Left kidney (tissue), 2 donors: ENCODE data around the gene ISM1. TPM values are rescaled to one million over a fixed set of nuclear protein-coding genes. Genes with fewer than 3 reads are reported as not detected.

Source experiments
- DNase-seq: peaks from one replicate; pipeline ENCODE4 v3.0.0-alpha.2; 2013
- polyA plus RNA-seq: library from polyadenylated mRNA; unstranded; fragments of 120-200 nt; gene quantifications from one replicate; pipeline ENCODE4 v1.2.1, GENCODE V29; 2013; ENCODE audit not compliant: insufficient read length

The ISM1 gene
- polyA plus RNA-seq, 1 donor = 4.3 TPM

DNA sequence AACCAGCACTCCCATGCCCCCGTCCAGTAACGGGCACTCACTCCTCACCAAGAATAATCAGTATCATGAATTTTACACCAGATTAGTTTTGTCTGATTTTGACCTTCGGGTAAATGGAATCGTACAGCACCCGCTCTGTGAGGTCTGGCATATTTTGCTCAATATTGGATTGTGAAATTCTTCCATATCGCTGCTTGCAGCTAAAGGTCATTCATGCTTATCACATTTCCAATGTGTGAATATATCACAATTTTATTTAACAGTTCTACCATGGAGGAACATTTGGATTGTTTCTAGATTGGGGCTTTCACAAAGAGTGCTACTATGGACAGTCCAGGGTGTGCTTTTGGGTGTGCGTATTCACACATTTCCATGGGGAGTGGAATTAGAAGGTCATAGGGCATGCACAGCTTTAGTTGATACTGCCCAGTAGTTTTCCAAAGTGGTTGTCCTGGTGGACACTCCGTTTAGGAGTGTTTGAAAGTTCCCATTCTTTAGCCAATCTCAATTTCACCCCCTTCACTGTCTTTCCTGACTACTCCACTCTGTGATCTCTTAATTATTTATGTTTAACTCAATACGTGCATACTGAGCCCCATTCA is 86.6 kb downstream of the ISM1 start:
- no peak for DNase-seq

GRCh38 chr20:13312300-13312699 is 91.2 kb downstream of the ISM1 start:
- no peak for DNase-seq

GRCh38 chr20:13313201-13313600 is 92.1 kb downstream of the ISM1 start:
- DNase-seq = no peak

GRCh38 chr20:13317439-13317838 is 96.4 kb downstream of the ISM1 start:
- DNase-seq = no peak

- no peak for DNase-seq
Measured at GRCh38 chr20:13318871-13319521, 97.9 kb downstream of the ISM1 start.

- no peak for DNase-seq
Measured at GRCh38 chr20:13320702-13321101, 99.6 kb downstream of the ISM1 start.

- no peak for DNase-seq
Measured at GRCh38 chr20:13321416-13321815, 100.3 kb downstream of the ISM1 start.

DNA sequence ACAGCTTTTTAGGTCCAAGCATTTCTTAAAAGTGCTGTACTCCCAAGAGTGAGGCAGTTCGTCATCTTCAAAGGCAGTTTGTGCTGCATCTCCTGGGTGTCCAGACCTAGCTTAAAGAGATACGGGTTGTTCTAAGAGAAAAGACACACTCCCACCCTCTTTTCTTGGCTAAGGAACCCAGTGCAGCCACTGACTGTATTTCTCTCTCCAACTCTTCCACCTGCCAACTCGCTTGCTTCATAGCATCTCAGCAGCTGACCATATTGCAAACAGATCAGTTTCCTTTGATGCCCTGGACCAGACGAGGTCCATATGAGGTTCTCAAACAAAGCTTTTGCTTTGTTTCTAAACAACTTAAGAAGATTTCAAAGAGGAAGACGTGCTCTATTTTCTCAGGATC is 101.1 kb downstream of the ISM1 start:
- no peak for DNase-seq

- DNase-seq = no peak
Measured at GRCh38 chr20:13322621-13323020, 101.5 kb downstream of the ISM1 start.

DNA sequence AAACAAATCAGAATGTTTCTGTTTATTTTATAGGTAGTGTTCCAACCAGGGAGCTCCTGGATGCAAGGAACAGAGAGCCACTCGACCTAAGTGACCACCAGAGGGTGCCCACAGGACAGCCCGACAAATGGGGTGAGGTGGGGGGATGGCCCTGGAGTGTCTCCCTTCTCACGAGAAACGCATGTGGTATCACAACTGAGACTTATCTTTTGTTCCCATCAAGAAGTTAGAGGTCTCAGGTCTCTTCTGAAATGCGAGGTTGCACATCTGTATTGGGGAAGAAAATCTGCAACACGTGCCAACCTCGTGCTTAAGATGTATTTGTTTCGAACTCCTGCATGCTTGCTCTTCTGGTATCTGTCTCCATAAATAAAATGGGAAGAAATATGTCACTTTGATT is 104.0 kb downstream of the ISM1 start:
- DNase-seq = no peak

- no peak for DNase-seq
Measured at GRCh38 chr20:13325796-13326340, 104.8 kb downstream of the ISM1 start.

DNA sequence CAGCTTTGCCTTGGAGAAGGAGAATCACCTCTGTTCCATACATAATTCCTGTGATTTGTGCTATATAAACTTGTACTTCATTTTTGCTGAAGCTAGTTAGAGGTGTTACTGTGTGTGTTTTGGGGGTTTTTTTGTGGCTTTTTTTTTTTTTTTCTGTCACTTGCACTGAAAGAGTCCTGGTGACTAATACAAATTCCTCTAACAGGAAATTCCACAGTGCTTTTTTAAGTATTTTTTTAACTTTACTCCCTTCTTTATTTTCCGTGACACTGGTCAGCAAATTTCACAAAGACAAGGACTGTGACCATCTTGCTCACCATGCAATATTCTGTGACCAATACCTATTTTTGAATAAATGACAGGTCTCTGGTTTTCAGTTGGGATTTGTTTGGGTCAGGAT is 110.5 kb downstream of the ISM1 start:
- DNase-seq = no peak

GRCh38 chr20:13333036-13333435 is 112.0 kb downstream of the ISM1 start:
- DNase-seq = no peak

DNA sequence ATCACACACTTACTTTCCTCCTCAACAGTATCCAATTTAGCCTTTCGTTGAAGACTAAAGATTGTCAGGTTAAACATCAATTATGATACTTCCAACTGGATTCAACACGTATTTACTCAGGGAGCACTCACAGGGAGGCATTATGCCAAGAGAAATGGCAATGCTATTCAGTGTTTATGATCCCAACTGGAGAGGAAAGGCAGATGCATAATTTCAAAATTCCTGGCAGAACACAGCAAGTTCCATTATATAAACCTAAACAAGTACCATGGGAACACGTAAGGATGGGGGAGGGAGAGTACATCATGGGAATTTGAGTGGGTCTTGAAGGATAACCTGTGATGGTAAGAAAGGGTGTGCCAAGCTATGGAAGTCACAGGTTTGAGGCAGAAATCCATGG is 112.7 kb downstream of the ISM1 start:
- no peak for DNase-seq

GRCh38 chr20:13336308-13337089 is 115.4 kb downstream of the ISM1 start:
- no peak for DNase-seq

DNA sequence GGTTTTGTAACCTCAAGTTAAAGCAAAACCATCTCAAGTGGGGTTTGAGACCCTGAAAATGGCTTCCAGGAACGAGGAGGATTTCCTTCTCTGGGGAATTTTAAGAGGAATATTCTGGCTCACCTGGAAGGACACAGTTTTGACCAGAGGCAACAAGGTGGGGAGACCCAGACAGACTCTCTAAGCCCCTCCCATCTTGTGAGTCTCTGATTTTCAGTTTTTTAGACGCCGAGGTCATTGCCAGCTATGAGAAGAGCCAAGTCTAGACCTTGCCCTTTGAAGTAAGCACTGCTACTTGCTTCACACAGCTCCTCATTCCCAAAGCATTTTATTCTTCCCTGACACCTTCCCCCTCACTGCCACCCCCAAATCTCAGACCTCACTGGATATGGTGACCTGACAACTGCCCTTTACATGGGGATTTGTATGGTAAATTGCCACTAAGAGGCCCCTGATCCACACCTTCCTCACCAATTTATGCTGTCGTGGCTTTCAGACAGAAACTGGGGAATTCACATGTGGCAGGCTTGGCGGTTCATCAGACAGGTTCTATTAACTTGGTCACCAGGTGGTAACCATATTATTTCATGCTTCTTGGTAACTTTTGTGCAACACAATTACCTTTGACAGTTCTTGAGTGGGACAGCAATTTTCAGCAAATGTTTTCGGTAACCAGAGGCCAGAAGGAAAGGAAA is 116.2 kb downstream of the ISM1 start:
- DNase-seq = no peak

GRCh38 chr20:13338097-13338661 is 117.1 kb downstream of the ISM1 start:
- no peak for DNase-seq

DNA sequence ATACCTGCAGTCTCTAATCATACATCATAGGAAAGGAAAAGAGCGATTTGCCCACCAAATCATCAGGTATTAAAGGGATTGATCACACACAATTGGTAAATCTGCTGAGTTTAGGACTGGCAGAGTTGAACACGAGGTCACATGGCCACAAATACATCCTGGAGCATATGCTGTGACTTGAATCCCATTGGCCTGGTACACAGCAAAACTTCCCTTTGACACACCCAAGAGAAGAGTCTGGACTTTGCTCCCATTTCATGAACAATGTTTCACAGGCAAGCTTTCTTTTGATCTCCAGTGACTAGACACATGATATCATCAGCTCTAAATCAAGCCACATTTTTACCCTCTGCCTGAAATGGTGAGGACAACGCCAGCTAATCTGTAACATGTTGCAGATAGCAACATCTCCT is 117.9 kb downstream of the ISM1 start:
- DNase-seq = no peak

- DNase-seq = no peak
Measured at GRCh38 chr20:13340088-13340487, 119.0 kb downstream of the ISM1 start.

DNA sequence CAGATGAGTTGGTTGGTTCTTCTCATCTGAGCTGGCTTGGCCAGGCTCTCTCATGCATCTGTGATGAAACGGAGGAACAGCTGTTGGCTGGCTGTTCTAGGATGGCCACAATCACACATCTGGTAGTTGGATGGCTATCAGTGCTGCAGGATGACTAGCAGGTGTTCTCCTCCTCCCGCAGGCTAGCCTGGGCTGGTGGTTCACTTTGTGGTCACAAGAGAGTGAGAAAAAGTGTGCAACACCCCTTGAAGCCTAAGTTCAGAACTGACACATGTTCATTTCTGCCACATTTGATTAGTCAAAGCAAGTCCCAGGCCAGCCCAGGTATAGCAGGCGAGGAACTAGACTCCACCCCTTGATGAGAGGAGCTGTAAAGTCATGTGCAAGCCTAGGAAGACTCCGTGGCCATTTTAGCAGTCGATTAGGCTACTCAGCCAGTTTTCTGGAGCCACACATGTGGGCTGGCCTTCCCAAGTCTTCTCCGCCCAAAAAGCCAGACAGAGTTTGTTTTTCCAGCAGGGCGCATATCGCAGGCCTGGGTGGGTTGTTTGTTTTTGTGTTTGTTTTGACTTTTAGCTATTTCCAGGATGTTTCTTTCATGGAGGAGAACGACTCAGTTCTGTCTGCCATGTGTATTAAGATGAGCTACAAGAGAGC is 120.8 kb downstream of the ISM1 start:
- no peak for DNase-seq

- no peak for DNase-seq
Measured at GRCh38 chr20:13342469-13343242, 121.6 kb downstream of the ISM1 start.
